Stimulated activated CD4-positive, alpha-beta T cell treated with anti-CD3 and anti-CD28 coated beads, Interleukin-1b, Interleukin-23, amount 100 ng/mL, for 4 hours (primary cell): ENCODE results near the gene FCER2.
A peak's percentile ranks its signal among the peaks of the same experiment; 100 is the strongest.

Source experiments
- DNase-seq, 2 donors: peaks; one replicate each; pipeline ENCODE4 v3.0.0-alpha.2; 2020; ENCODE audit warnings: low read depth in 2 of 2

The FCER2 gene

DNA sequence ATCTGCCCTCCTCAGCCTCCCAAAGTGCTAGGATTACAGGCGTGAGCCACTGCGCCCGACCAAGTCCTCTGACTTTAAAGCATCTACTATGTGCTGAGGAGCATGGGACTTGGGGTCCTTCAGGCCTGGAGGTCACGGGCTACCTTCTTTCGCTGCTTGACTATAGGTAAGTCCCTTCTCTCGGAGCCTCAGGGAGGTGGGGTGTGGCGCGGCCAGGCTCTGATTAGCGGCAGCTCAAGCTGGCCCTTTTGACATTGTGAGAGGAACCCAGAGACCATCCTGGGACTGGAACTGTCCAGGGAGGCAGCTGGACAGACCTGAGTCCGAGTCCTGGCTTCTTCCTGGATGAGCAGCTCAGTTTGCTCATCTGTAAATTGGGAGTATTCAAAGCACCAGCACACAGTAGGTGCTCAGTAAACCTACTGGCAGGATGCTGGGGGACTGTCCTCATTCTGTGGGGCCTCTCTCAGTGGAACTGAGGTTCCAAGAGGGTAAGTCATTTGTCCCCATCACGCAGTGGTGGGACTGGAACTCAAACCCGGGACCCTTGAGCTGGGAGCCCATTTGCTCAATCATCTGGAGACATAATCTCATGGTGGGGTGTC, 780 bp downstream of the FCER2 start:
- DNase-seq, result no peak

DNA sequence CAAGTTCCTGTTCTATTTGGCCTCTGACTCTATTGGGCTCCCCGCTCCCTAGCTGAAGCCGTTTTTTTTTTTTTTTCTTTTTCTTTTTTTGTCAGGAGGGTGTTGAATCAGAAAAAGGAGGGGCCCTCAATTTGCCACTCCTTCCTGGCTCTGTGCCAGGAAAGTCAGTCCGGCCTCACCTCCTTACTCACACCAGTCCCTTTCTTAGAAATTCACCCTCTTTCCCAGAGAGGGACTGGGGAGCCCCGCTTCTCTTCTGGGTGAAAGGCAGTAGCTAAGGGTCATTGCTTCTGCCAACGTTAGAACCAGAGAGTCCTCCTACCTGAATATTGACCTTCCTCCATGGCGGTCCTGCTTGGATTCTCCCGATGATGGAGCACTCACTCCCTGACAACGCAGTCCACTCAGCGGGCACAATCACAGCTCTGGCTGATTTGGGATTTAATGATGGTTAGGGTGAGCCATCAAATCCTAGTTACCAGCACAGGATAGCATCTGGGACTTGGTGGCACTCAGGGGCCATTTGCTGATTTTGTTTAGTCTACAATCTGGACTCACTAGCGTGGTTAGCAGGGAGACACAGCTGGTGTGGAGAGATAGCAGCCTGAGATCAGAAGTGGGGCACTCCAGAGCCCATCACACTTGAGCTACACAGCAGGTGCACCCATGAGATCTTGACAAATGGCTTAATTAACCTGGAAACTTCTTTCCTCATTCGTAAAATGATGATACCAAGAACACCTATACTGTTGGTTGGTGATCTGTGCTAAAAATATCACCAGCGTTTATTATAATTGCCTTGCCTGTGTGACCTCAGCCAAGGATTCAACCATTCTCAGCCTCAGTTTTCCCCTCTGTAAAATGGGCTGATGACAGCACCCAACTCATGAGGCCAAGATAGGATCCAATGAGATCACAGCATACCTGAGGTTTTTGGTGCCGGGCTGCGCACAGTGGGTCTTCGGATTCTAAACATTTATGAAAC, 2.2 kb downstream of the FCER2 start:
- peak in 1 of 2 donors; percentile 28 for DNase-seq

DNA sequence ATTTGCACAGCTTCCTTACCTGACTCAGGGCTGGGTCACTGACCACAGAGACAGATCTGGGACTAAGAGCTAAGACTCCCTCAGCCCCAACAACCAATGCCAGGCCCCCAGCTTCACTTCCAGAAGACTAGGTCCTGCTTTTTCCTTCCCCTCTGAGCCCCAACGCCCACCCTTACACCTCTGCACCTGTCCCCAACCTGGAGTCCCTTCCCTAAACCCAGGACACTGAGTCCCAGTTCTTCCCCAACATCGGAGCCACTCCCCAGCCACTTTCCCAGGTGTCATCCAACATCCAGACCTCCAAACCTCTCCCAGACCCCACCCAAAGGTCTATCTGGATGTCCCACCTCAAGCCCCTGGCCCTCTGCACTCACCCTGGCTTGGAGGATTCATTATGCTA, 2.9 kb downstream of the FCER2 start:
- DNase-seq, result no peak

DNA sequence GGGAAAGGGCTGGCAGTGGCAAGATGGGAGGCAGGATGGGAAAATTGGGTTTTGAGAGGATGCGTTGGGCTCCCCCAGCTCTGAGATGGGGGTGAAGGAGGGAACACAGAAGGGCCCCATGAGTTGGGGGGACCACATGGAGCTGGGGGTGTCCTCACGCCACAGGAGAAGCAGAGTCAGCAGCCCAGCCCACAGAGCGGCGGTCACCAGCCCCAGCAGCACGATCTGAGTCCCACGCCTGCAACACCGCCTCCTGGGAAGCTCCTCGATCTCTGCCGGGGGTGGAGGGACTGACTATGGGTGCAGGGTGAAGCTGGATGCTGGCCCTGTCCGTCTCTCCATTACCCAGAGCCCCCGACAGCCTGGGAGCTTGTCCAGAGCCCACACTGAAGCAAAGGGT, 3.3 kb downstream of the FCER2 start:
- DNase-seq, result no peak

DNA sequence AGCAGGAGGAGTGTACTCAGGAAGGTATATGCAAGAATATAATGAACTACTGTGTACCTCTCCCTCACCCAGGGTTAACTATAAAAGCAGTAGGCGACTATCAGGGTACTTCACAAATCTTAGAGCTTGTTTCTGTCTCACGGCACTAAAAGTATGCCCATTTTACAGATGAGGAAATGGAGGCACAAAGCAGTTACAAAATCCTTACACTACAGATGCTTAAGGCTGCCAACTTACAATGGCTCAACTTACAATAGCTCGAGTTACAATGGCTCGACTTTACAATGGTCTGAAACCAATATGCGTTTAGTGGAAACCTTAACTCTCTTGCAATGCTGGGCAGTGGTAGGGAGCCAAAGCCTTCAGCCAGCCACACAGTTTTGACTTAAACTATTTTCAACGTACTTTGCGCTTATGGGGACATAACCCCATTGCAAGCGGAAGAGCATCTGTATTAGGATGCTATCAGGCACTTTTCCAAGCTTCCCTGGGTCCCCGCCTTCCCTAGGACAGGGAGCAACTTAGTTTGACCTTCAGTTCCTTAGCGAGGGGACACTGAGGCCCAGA, 4.1 kb downstream of the FCER2 start:
- DNase-seq, result no peak

DNA sequence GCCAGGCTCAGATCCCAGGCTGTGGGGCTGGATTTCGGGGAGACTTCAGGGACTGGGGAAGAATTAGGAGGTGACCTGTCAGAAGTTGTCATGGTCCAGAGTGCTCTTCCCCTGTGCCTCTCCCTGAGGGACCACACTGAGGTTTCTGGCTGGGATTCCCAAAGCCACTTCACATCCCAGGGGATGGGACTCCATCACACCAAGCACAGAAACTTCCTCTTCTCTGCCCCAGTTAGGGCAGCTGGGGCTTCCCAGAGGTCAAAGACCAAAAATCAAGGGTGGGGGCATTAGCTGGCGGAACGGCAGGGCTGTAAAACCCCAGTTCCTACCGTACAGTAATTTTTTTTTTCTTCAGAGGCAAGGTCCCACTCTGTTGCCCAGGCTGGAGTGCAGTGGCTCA, 7.4 kb downstream of the FCER2 start:
- DNase-seq, result no peak

DNA sequence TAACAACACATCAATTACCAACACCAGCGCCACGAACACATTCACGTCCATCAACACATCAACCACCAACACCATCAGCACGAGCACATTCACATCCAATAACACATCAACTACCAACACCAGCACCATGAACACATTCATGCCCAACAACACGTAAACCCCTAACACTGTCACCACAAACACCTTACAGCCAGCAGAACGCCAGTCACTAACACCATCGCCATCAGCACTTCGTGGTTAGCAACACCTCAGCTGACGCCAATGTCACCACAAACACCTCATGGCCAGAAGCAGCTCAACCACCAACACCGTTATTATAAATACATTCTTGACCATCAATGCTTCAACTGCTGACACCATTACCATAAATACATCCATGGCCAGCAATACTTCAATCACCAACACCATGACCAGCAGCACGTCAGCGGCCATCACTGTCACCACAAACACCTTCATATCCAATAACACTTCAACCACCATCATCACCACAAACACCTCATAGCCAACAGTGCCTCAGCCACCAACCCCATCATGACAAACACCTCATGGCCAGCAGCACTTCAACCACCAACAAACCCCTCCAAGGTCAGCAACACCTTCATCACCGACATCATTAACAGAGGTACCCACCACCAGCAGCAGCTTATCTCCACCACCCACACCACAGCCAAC, 9.4 kb downstream of the FCER2 start:
- DNase-seq, result no peak

DNA sequence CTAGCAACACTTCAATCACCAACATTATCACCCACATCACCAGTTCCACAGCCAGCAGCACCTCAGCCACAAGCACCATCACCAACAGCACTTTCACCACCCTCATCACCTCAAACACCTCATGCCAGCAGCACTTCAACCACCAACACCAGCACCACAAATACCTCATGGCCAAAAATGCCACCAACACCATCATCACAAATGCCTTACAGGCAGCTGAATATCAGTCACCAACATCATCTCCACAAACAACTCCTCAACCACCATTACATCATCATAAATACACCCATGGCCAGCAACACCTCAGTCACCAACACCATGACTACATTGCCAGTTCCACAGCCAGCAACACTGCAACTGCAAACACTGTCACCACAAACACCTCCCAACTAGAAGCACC, 10.4 kb downstream of the FCER2 start:
- DNase-seq, result no peak

DNA sequence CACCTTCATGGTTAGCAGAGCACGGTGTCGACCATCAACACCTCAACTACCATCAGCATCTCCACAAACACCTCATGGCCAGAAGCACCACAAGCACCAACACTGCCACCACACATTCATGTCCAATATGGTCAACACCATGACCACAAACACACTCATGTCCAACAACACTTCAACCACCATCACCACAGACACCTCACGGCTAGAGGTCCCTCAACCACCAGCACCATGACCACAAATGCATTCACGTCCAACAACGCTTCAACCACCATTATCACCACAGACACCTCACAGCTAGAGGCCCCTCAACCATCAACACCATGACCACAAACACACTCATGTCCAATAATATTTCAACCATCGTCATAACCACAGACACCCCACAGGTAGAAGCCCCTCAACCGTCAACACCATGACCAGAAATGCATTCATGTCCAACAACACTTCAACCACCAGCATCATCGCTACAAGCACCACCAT, 11.1 kb downstream of the FCER2 start:
- no peak for DNase-seq

DNA sequence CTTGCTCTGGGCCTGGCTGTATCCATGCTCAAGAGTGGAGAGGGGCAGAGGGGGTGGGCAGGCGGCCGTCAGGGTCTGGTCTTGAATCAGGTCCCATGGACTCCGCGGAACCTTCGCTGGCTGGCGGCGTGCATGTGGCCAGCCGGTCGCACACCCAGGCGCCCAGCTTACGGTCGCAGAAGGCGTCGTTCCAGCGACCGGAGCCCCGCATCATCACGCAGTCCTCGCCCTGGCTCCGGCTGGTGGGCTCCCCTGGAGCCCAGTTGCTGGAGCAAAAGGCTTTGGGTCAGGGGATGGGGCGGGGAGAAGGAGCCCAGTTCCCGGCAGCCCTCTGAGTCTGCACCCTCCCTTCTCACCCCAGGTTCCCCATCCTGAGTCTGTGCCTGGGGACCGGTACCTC, 12.8 kb downstream of the FCER2 start:
- DNase-seq, result no peak

DNA sequence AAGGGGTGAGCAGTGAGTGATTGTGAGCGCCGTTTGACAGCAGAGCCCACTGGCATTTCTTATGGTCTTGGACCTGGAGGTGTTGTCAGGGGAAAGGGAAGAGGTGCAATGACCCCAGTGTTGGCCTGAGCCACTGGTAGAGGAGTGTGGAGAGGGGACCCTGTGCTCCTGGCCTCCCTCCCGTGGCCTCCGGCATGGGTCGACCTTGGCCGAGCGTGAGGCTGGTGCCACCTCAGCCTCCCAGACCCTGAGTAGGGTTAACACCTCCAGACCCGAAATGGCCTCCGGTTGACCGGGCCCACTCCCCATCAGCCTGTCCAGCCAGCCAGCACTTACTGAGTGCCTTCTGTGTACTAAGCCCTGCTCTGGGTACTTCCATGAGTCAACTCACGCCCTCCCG, 14.8 kb downstream of the FCER2 start:
- no peak for DNase-seq

DNA sequence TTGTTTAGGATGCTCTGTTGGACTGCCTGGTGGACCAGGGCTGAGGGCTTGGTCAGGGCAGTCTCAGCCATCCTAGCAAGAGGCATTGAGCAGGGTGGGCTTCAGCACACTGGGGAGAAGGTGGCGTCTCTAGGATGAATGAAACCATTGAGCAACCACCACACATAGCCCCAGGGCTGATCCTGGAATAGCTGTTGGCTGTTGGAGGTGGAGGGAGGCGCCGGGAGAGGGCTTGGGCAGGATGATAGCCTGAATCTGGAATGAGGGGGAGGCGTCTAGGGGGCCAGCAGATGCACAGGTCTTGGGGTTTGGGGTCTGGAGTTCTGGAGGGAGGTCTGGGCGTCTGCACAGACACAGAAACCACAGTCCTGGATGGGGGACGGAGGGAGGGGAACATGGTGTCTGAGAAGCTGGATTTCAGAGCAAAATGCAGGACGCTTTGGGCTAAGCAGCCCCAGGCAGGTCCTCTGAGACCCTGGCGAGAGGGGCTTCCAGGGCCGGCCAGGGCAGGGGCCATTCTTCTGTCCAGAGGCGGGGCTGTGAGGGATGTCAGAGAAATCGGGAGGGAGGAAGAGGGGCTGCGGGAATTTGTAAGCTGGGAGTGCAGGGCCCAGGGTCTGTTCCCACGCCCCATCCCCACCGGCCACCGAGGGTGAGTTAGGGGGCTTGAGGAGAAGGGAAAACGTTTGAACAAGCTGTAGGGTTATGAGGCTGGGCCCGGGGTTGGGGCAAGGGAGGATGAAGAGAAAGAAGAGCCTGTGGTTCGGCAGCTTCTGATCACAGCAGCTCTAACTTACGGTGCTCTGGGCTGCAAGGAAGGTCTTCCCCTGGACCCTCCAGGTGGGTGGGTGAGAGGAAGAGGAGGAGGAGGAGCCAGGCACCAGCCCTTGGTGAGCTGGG, 16.1 kb downstream of the FCER2 start:
- DNase-seq, result no peak

DNA sequence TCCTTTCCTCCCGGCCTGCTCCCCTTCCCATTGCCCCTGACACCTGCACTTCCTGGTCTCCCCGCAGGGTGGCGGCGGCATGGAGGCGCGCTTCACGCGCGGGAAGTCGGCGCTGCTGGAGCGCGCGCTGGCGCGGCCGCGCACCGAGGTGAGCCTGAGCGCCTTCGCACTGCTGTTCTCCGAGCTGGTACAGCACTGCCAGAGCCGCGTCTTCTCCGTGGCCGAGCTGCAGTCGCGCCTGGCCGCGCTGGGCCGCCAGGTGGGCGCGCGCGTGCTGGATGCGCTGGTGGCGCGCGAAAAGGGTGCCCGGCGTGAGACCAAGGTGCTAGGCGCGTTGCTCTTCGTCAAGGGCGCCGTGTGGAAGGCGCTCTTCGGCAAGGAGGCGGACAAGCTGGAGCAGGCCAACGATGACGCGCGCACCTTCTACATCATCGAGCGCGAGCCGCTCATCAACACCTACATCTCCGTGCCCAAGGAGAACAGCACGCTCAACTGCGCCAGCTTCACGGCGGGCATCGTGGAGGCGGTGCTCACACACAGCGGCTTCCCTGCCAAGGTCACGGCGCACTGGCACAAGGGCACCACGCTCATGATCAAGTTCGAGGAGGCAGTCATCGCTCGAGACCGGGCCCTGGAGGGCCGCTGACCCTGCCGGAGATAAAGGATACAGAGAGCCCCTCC, 19.6 kb downstream of the FCER2 start:
- DNase-seq, result no peak

DNA sequence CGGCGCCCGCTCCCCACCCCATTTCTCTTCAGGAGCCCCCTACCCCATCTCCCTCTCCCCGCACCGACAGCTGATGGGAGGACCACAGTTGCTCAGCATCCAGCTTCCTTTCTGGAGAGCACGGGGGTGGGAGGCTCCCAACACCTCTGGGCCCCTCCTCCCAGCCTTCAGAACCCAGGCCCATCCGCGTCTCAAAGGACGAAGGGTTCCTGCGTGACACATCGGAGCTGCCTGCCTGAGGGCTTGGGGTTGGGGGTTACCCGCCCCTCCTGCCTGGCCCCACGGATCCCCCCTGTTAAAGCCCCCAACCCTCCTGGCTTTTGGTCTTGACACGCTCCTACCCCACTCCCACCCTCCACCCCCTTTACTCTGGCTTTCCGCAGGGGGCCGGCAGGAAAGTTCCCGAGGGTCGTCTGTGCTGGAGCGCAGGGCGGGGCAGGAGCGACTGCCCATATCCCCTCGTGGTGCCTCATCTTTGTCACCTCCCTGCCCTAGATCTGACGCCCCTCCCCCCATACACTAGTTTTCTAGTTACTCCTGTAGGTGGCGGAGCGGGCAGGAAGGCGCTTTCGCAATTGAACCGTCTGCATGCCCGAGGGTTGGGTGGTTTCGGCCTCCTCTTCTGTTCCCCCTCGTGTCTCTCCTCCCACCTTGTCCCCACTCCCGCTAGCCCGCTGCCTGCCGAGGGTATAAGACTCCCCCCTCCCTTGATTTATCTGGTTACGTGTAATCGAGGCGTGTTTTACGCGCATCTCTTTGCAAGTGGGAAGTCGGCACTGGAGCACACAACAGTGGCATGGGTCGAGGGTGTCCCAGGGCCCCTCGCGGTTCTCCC, 20.4 kb downstream of the FCER2 start:
- peak; percentile 68 to 82 for DNase-seq

DNA sequence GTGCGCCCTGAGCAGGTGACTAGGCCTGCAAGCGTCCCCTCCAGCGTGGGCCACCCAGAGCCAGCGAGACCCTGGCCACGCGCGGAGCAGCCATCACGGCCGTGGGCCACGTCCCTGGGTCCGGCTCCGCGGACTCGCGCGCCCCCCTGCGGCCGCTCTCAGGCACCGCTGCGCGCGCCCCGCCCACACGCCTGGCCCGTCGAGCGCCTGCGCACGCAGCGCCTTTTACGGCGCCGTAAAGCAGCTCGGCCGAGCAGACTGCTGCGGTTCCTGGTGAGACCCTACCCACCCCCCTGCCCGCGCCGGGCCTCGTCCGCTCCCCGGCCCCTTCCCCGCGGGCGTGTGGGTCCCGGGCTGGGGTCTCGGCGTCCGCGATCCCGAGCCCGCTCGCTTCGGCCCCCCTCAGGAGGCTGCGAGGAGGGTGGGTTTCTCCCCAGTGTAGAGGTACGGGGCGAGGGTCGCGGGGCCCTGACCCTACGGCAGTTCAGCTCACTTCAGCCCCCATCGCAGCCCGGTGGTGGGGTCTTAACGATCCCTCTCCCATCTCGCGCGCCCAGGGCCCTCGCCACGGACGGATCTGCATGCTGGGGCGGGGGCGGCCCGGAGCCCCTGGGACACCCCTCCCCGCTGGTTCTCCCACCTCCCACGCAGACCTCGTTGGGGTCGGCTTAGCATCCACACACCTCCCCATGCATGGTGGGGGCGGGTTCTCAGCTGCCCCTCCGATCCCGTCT, 21.2 kb downstream of the FCER2 start, which contains the start of gene TRAPPC5:
TSS of gene TRAPPC5 (plus strand) at position 228 of the 734 bp plus-strand sequence. CDS start 1,421 bp downstream, outside the sequence.
- peak; percentile 81 to 88 for DNase-seq

DNA sequence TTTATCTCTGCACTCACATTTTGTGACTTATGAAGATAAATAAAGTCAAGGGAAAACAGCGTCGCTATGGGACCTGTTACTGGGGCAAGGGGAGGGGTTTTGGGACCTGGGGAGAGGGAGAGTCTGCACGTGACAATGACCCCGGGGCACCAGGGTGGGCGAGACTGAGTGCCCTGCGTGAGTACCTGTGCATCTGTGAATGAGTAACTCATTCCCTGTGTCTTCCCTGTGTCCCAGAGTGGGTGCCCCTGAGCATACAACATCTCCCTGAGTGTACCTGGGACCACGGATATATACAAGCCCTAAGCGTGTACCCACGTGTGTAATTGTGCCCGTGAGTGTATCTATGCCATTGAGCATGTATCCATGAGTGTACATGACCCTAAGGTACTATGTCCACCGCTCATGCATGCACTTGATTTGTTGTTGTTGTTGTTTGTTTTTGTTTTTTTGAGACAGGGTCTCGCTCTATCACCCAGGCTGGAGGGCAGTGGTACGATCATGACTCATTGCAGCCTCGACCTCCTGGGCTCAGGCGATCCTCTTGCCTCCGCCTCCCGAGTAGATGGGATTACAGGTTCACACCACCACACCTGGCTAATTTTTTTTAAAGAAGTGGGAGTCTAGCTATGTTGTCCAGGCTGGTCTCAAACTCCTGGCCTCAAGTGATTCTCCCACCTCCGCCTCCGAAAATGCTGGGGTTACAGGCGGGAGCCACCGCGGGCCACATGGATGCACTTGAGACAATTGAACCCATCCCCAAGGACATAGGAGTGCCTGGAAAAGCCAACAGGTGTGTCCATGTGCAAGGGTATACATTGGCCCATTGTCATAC, 21.9 kb downstream of the FCER2 start:
- DNase-seq, result no peak

DNA sequence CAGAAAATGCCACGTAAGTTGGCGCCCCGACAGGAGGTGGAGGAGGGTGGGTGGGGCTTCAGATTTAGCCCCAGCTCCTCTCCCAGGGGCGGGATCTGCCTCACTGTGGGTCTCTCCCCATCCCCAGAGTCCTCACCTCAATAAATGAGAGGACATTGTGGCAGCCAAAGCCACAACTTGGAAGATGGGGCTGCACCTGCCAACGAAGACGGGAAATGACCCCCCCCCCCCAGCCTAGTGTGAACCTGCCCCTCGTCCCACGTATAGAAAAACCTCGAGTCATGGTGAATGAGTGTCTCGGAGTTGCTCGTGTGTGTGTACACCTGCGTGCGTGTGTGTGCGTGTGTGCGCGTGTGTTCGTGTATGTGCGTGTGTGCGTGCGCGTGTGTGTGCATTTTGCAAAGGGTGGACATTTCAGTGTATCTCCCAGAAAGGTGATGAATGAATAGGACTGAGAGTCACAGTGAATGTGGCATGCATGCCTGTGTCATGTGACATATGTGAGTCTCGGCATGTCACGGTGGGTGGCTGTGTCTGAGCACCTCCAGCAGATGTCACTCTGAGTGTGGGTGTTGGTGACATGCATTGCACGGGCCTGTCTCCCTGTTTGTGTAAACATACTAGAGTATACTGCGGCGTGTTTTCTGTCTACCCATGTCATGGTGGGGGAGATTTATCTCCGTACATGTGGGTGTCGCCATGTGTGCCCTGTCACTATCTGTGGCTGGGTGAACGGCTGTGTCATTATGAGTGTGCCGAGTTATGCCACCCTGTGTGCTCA, 22.8 kb downstream of the FCER2 start:
- DNase-seq, result peak; percentile 46 to 48
